Keratinocyte (primary cell): ENCODE measurements around the gene EFCAB13.

Experiments used
- CTCF ChIP-seq, 3 experiments: IDR thresholded peaks in 1 of 3; conservative IDR thresholded peaks in 1 of 3; optimal IDR thresholded peaks in 1 of 3; 2 replicates in 2 of 3; 3 replicates in 1 of 3; pipeline versions ENCODE3 to v1.5.1; 2011; ENCODE audit warnings: low read length in 3 of 3, mild to moderate bottlenecking in 3 of 3, moderate library complexity in 2 of 3, control low read depth in 1 of 3, inconsistent platforms in 1 of 3; ENCODE audit not compliant: insufficient read depth in 2 of 3; ENCODE audit errors: extremely low read depth in 1 of 3
- EZH2 ChIP-seq: IDR thresholded peaks from one replicate; pipeline ENCODE4 v1.6.1; 2012; ENCODE audit warnings: inconsistent platforms, mild to moderate bottlenecking, low read length, moderate library complexity

- no peak for TF ChIP-seq CTCF (optimal IDR thresholded peaks at IDR 0.05 in 1 of 3, IDR thresholded peaks at IDR 0.05 in 1 of 3, conservative IDR thresholded peaks at IDR 0.05 in 1 of 3; ENCODE audit: extremely low read depth in 1 of 3, insufficient read depth in 2 of 3, low read length in 3 of 3)
- TF ChIP-seq EZH2: no peak
Measured at GRCh38 chr17:47330548-47330947, 6.8 kb downstream of the EFCAB13 start.
